Activated T-helper 9 cell treated with anti-CD3 and anti-CD28 coated beads, Interleukin-2, amount 50 U/mL, for 16 hours (primary cell): ENCODE data around the gene TBCD.

Experiments
- DNase-seq: peaks from one replicate; pipeline ENCODE4 v3.0.0-alpha.2; 2020; ENCODE audit warnings: low read depth

The TBCD gene

GRCh38 chr17:82810644-82811430, 59.0 kb downstream of the TBCD start:
- DNase-seq = no peak

- DNase-seq = no peak
Observed at GRCh38 chr17:82812058-82812457, 60.2 kb downstream of the TBCD start.

- DNase-seq = no peak
Observed at GRCh38 chr17:82812601-82813000, 60.7 kb downstream of the TBCD start.

- no peak for DNase-seq
Observed at GRCh38 chr17:82813299-82814051, 61.6 kb downstream of the TBCD start.

- no peak for DNase-seq
Observed at GRCh38 chr17:82814834-82815233, 63.0 kb downstream of the TBCD start.

- no peak for DNase-seq
Observed at GRCh38 chr17:82815354-82815753, 63.5 kb downstream of the TBCD start.

- DNase-seq = no peak
Observed at GRCh38 chr17:82815790-82816305, 64.0 kb downstream of the TBCD start.

GRCh38 chr17:82816358-82816757, 64.5 kb downstream of the TBCD start:
- no peak for DNase-seq

- DNase-seq = no peak
Observed at GRCh38 chr17:82817947-82818346, 66.1 kb downstream of the TBCD start.

- no peak for DNase-seq
Observed at GRCh38 chr17:82820278-82821251, 68.7 kb downstream of the TBCD start.

GRCh38 chr17:82821554-82821953, 69.7 kb downstream of the TBCD start:
- no peak for DNase-seq

- DNase-seq = no peak
Observed at GRCh38 chr17:82822281-82822680, 70.4 kb downstream of the TBCD start.

GRCh38 chr17:82823004-82823403, 71.1 kb downstream of the TBCD start:
- no peak for DNase-seq

- DNase-seq = no peak
Observed at GRCh38 chr17:82825540-82826124, 73.8 kb downstream of the TBCD start.

GRCh38 chr17:82826211-82826610, 74.3 kb downstream of the TBCD start:
- no peak for DNase-seq

GRCh38 chr17:82826956-82827355, 75.1 kb downstream of the TBCD start:
- DNase-seq = no peak

- no peak for DNase-seq
Observed at GRCh38 chr17:82828875-82829487, 77.1 kb downstream of the TBCD start.

GRCh38 chr17:82830249-82830661, 78.4 kb downstream of the TBCD start:
- no peak for DNase-seq

- no peak for DNase-seq
Observed at GRCh38 chr17:82831041-82831817, 79.4 kb downstream of the TBCD start.

GRCh38 chr17:82831818-82832200, 79.9 kb downstream of the TBCD start:
- DNase-seq = no peak
